ENCODE results near the gene NPR3.
"Not testable (repeated sequence)": the region's sequence is repeated elsewhere in the genome, so short reads cannot be mapped to it uniquely, and the experiment has no call there.

NPR3 gene

GRCh38 chr5:32769711-32770110 lies 58.6 kb downstream of the NPR3 start:
- DNase-seq, result no peak

- DNase-seq, result no peak
These were observed 59.3 kb downstream of the NPR3 start for GRCh38 chr5:32770444-32770843.

GRCh38 chr5:32771037-32771436 lies 59.9 kb downstream of the NPR3 start:
- DNase-seq, result no peak

- no peak for DNase-seq
These were observed 62.8 kb downstream of the NPR3 start for GRCh38 chr5:32773944-32774343.

GRCh38 chr5:32776200-32776599 lies 65.1 kb downstream of the NPR3 start:
- DNase-seq, result no peak

GRCh38 chr5:32777222-32777621 lies 66.1 kb downstream of the NPR3 start:
- DNase-seq, result no peak

GRCh38 chr5:32777733-32778132 lies 66.6 kb downstream of the NPR3 start:
- no peak for DNase-seq

- DNase-seq, result no peak
These were observed 67.3 kb downstream of the NPR3 start for GRCh38 chr5:32778403-32778802.

- DNase-seq, result no peak
These were observed 68.8 kb downstream of the NPR3 start for GRCh38 chr5:32779754-32780415.

- DNase-seq, result no peak
These were observed 69.4 kb downstream of the NPR3 start for GRCh38 chr5:32780508-32780919.

- DNase-seq, result no peak
These were observed 72.5 kb downstream of the NPR3 start for GRCh38 chr5:32783661-32784060.

GRCh38 chr5:32785611-32786254 lies 74.6 kb downstream of the NPR3 start:
- no peak for DNase-seq

GRCh38 chr5:32786311-32786710 lies 75.2 kb downstream of the NPR3 start:
- DNase-seq, result no peak

- no peak for DNase-seq
These were observed 79.4 kb downstream of the NPR3 start for GRCh38 chr5:32790411-32790951.

GRCh38 chr5:32791536-32792243 lies 80.6 kb downstream of the NPR3 start:
- DNase-seq, result no peak

- no peak for DNase-seq
These were observed 83.0 kb downstream of the NPR3 start for GRCh38 chr5:32794086-32794485.

GRCh38 chr5:32802764-32803163 lies 91.6 kb downstream of the NPR3 start:
- DNase-seq, result no peak

GRCh38 chr5:32803656-32804055 lies 92.5 kb downstream of the NPR3 start:
- no peak for DNase-seq

- DNase-seq, result not testable (repeated sequence)
These were observed 94.3 kb downstream of the NPR3 start for GRCh38 chr5:32805462-32805861.

- no peak for DNase-seq
These were observed 95.0 kb downstream of the NPR3 start for GRCh38 chr5:32805971-32806638.

GRCh38 chr5:32808783-32809182 lies 97.7 kb downstream of the NPR3 start:
- no peak for DNase-seq

- no peak for DNase-seq
These were observed 99.7 kb downstream of the NPR3 start for GRCh38 chr5:32810804-32811203.

- no peak for DNase-seq
These were observed 101.3 kb downstream of the NPR3 start for GRCh38 chr5:32812399-32812798.
